Glutamatergic neuron (in vitro differentiated cells): ENCODE data around the gene CHD9NB. TPM values are rescaled to one million over a fixed set of nuclear protein-coding genes. Genes with fewer than 3 reads are reported as not detected.

ENCODE experiments used
- DNase-seq: peaks from one replicate; pipeline ENCODE4 v3.0.0; 2022
- H3K27ac Mint-ChIP-seq: one replicate; pipeline ENCODE4 v1.8.0; 2020; ENCODE audit warnings: mild to moderate bottlenecking, mixed read lengths, inconsistent platforms; ENCODE audit not compliant: unreplicated experiment
- H3K27me3 Mint-ChIP-seq: one replicate; pipeline ENCODE4 v1.8.0; 2020; ENCODE audit warnings: mild to moderate bottlenecking, moderate library complexity, mixed read lengths, inconsistent platforms; ENCODE audit not compliant: unreplicated experiment
- H3K36me3 Mint-ChIP-seq: one replicate; pipeline ENCODE4 v1.8.0; 2020; ENCODE audit warnings: mild to moderate bottlenecking, mixed read lengths, inconsistent platforms; ENCODE audit not compliant: unreplicated experiment
- H3K4me1 Mint-ChIP-seq: one replicate; pipeline ENCODE4 v1.8.0; 2020; ENCODE audit warnings: mild to moderate bottlenecking, low read depth, mixed read lengths, inconsistent platforms; ENCODE audit not compliant: unreplicated experiment
- H3K4me3 Mint-ChIP-seq: one replicate; pipeline ENCODE4 v1.8.0; 2020; ENCODE audit warnings: mild to moderate bottlenecking, mixed read lengths, inconsistent platforms; ENCODE audit not compliant: unreplicated experiment
- H3K9me3 Mint-ChIP-seq: one replicate; pipeline ENCODE4 v1.8.0; 2020; ENCODE audit warnings: mild to moderate bottlenecking, moderate library complexity, mixed read lengths, inconsistent platforms; ENCODE audit not compliant: unreplicated experiment
- total RNA-seq: library from RNA; stranded (reverse); fragmentation: NEBNext Ultra II Directional; extraction: Animal tissue kit (Norgen Biotek cat#: 25700); gene quantifications from one replicate; pipeline ENCODE4 v1.2.1, GENCODE V29; 2021; ENCODE audit not compliant: unreplicated experiment
- TF ChIP-seq, protein P1 (sequence below): fragments of 200-600 bp; sonication (generic); IDR thresholded peaks from one replicate; pipeline ENCODE4 v1.5.0; 2021; ENCODE audit not compliant: partially characterized antibody, unreplicated experiment

CHD9NB gene
- total RNA-seq, 1 donor from 2014 or later, result 1.8 TPM

GRCh38 chr16:53084746-53085334 lies 32.1 kb upstream of the CHD9NB start:
- H3K27me3 Mint-ChIP-seq, result peaks cover 21% of the 10 kb centered on the region
- H3K4me1 Mint-ChIP-seq, result peaks cover 67% of the 10 kb centered on the region
- TF ChIP-seq, protein P1, sequence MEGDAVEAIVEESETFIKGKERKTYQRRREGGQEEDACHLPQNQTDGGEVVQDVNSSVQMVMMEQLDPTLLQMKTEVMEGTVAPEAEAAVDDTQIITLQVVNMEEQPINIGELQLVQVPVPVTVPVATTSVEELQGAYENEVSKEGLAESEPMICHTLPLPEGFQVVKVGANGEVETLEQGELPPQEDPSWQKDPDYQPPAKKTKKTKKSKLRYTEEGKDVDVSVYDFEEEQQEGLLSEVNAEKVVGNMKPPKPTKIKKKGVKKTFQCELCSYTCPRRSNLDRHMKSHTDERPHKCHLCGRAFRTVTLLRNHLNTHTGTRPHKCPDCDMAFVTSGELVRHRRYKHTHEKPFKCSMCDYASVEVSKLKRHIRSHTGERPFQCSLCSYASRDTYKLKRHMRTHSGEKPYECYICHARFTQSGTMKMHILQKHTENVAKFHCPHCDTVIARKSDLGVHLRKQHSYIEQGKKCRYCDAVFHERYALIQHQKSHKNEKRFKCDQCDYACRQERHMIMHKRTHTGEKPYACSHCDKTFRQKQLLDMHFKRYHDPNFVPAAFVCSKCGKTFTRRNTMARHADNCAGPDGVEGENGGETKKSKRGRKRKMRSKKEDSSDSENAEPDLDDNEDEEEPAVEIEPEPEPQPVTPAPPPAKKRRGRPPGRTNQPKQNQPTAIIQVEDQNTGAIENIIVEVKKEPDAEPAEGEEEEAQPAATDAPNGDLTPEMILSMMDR, result no peak
- H3K4me3 Mint-ChIP-seq, result peak overlapping the region; percentile 76
- no peak for DNase-seq
- no peaks in the 10 kb centered on the region for H3K36me3 Mint-ChIP-seq
- H3K9me3 Mint-ChIP-seq, result peaks cover 18% of the 10 kb centered on the region
- H3K27ac Mint-ChIP-seq, result peak overlapping the region; percentile 98

DNA sequence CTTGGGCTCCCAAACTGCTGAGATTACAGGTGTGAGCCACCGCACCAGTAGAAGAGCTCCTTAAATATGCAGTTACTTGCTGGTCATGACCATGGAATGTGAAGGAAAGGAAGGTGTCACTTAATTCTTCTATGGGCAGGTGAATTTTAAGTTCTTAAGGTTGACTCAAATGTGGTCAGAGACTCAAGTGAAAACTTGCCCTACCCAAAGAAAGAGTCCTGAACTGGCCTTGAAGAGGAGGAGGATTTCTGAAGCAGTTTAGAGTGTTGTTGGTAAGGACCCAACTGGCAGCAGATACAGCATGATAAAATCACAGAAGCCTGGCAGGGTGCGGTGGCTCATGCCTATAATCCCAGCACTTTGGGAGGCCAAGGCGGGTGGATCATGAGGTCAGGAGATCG lies 31.4 kb upstream of the CHD9NB start:
- no peak for DNase-seq
- H3K27ac Mint-ChIP-seq, result peak overlapping the region; percentile 98
- peaks cover 68% of the 10 kb centered on the region for H3K4me1 Mint-ChIP-seq
- peaks cover 21% of the 10 kb centered on the region for H3K27me3 Mint-ChIP-seq
- H3K4me3 Mint-ChIP-seq, result peak overlapping the region; percentile 61
- H3K9me3 Mint-ChIP-seq, result peaks cover 16% of the 10 kb centered on the region
- H3K36me3 Mint-ChIP-seq, result no peaks in the 10 kb centered on the region
- TF ChIP-seq, protein P1, result no peak

DNA sequence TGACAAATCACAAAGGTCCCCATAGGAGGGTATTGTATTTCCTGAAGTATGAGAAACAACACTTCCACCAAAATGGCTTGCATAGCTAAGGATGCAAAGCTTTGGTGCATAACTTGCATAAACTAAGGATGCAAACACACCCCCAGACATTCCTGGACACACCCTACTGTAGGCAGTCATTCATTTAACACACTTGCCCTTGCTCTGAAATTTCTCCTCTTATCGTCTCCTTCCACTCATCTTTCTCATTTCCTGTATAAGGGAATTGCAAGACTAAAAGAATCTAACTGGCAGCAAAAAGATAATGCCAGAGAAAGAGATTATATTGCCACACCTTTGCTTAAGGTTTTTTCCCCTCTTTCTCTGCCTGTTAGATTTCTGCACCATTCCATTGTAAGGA lies 30.4 kb upstream of the CHD9NB start:
- Mint-ChIP-seq H3K27me3 (peaks cover 18% of the 10 kb centered on the region), H3K4me3 (no peak overlapping the region), H3K36me3 (no peaks in the 10 kb centered on the region), H3K27ac (peak overlapping the region; percentile 16), H3K9me3 (peaks cover 16% of the 10 kb centered on the region), H3K4me1 (peaks cover 69% of the 10 kb centered on the region)
- TF ChIP-seq, protein P1, result no peak
- no peak for DNase-seq

DNA sequence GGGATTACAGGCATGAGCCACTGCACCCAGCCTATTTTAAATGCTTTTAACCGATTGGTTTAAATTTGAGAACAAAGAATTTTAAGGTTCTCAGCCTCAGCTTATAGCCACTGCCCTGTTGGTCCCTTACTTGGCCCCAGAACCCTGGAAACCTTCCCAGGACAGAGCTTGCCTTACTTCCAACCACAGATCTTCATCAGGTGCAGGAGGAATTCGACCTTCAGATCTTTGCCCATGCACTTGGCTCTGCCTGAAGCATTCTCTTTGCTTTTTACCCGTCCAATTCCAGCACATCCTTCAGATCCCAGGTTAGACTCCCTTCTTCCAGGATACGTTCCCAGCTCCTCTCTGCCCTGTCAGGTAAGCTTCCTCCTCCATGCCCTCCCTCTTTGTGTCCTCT lies 29.8 kb upstream of the CHD9NB start:
- Mint-ChIP-seq H3K27ac (peak overlapping the region; percentile 16), H3K9me3 (peaks cover 16% of the 10 kb centered on the region)

DNA sequence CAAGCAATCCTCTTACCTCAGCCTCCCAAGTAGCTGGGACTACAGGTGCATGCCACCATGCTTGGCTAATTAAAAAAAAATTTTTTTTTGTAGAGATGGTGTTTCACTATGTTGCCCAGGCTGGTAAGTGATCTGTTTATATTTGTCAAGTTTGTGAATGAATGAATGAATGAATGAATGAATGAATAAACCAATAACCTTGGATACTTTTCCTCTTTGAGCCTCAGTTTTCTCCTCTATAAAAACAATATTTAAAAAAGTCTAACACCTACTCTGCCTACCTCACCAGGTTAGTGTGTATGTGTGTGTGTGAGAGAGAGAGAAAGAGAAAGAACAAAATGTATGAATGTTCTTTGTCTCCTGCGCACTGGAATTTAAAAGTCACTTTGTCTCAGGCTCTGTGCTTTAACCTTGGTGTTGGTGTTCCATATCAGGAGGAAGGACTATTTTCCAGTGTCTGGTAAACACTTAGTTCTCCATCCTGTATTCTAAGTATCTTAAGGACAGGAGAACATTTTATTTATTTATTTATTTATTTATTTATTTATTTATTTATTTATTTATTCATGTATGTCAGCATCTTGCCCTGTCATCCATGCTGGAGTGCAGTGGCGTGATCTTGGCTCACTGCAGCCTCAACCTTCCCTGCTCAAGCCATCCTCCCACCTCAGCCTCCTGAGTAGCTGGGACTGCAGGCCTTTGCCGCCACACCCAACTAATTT lies 29.1 kb upstream of the CHD9NB start:
- Mint-ChIP-seq H3K36me3 (no peaks in the 10 kb centered on the region), H3K4me1 (peaks cover 63% of the 10 kb centered on the region), H3K9me3 (peaks cover 13% of the 10 kb centered on the region), H3K27me3 (peaks cover 18% of the 10 kb centered on the region), H3K27ac (no peak overlapping the region), H3K4me3 (no peak overlapping the region)
- TF ChIP-seq, protein P1, result no peak
- DNase-seq, result no peak

More for the DNA sequence above, 29.8 kb upstream of the CHD9NB start:
- peaks cover 69% of the 10 kb centered on the region for H3K4me1 Mint-ChIP-seq
- H3K27me3 Mint-ChIP-seq, result peaks cover 18% of the 10 kb centered on the region
- DNase-seq, result no peak
- TF ChIP-seq, protein P1, result no peak
- no peaks in the 10 kb centered on the region for H3K36me3 Mint-ChIP-seq
- H3K4me3 Mint-ChIP-seq, result no peak overlapping the region
